ENCODE data around the gene OOSP4A.

OOSP4A gene

GRCh38 chr11:59931688-59932087 lies 32.1 kb upstream of the OOSP4A start:
- no peak for TF ChIP-seq GABPA (IDR thresholded peaks at IDR 0.05; ENCODE audit: low read depth)
- no peak for TF ChIP-seq SPI1 (IDR thresholded peaks at IDR 0.05; ENCODE audit: borderline replicate concordance, low read depth)
- TF ChIP-seq CTCF (IDR thresholded peaks at IDR 0.05; ENCODE audit: insufficient read depth, low read length), result no peak
- TF ChIP-seq REST (IDR thresholded peaks at IDR 0.05; ENCODE audit: insufficient replicate concordance, low read depth), result no peak
- TF ChIP-seq POLR2AphosphoS5 (IDR thresholded peaks at IDR 0.05; ENCODE audit: low read depth), result no peak
- H3K27ac ChIP-seq (replicated peaks), result no peak overlapping the region
- DNase-seq (ENCODE audit: low read depth in 1 of 2, low spot score in 1 of 2), result no peak

GRCh38 chr11:59938132-59938531 lies 25.7 kb upstream of the OOSP4A start, which contains the start of gene OOSP1:
TSS of gene OOSP1 (plus strand) at chr11:59938432. CDS start at chr11:59938455, 23 bp downstream.
- no peaks in the 10 kb centered on the region for H3K27me3 ChIP-seq (ENCODE audit: insufficient read depth, poor library complexity, severe bottlenecking)
- H3K27ac ChIP-seq (replicated peaks), result no peak within 1 kb of the TSS
- no peak within 1 kb of the TSS for H3K4me3 ChIP-seq (replicated peaks; ENCODE audit: insufficient read depth, low read length)
- DNase-seq (ENCODE audit: low read depth in 1 of 2, low spot score in 1 of 2), result no peak
- TF ChIP-seq SPI1 (IDR thresholded peaks at IDR 0.05; ENCODE audit: borderline replicate concordance, low read depth), result no peak
- TF ChIP-seq POLR2AphosphoS5 (IDR thresholded peaks at IDR 0.05; ENCODE audit: low read depth), result no peak
- no peak for TF ChIP-seq REST (IDR thresholded peaks at IDR 0.05; ENCODE audit: insufficient replicate concordance, low read depth)
- TF ChIP-seq CTCF (IDR thresholded peaks at IDR 0.05; ENCODE audit: insufficient read depth, low read length), result no peak

More at GRCh38 chr11:59931688-59932087, 32.1 kb upstream of the OOSP4A start:
- Histone ChIP-seq H3K4me3 (replicated peaks; ENCODE audit: insufficient read depth, low read length) (no peak overlapping the region), H3K27me3 (ENCODE audit: insufficient read depth, poor library complexity, severe bottlenecking) (no peaks in the 10 kb centered on the region)

- DNase-seq (ENCODE audit: low read depth in 1 of 2, low spot score in 1 of 2), result no peak
Observed at GRCh38 chr11:59938718-59939117, 25.1 kb upstream of the OOSP4A start.

More at GRCh38 chr11:59938718-59939117, 25.1 kb upstream of the OOSP4A start:
- TF ChIP-seq CTCF (IDR thresholded peaks at IDR 0.05; ENCODE audit: insufficient read depth, low read length), result no peak
- no peak for TF ChIP-seq GABPA (IDR thresholded peaks at IDR 0.05; ENCODE audit: low read depth)
- no peak for TF ChIP-seq SPI1 (IDR thresholded peaks at IDR 0.05; ENCODE audit: borderline replicate concordance, low read depth)
- no peak for TF ChIP-seq POLR2AphosphoS5 (IDR thresholded peaks at IDR 0.05; ENCODE audit: low read depth)
- TF ChIP-seq REST (IDR thresholded peaks at IDR 0.05; ENCODE audit: insufficient replicate concordance, low read depth), result no peak
- Histone ChIP-seq H3K27me3 (ENCODE audit: insufficient read depth, poor library complexity, severe bottlenecking) (no peaks in the 10 kb centered on the region), H3K27ac (replicated peaks) (no peak overlapping the region), H3K4me3 (replicated peaks; ENCODE audit: insufficient read depth, low read length) (no peak overlapping the region)

Measured in HL-60 (cell line).